ENCODE data around the gene ITGB7. TPM values are rescaled to one million over a fixed set of nuclear protein-coding genes. Genes with fewer than 3 reads are reported as not detected.

Gene ITGB7, protein sequence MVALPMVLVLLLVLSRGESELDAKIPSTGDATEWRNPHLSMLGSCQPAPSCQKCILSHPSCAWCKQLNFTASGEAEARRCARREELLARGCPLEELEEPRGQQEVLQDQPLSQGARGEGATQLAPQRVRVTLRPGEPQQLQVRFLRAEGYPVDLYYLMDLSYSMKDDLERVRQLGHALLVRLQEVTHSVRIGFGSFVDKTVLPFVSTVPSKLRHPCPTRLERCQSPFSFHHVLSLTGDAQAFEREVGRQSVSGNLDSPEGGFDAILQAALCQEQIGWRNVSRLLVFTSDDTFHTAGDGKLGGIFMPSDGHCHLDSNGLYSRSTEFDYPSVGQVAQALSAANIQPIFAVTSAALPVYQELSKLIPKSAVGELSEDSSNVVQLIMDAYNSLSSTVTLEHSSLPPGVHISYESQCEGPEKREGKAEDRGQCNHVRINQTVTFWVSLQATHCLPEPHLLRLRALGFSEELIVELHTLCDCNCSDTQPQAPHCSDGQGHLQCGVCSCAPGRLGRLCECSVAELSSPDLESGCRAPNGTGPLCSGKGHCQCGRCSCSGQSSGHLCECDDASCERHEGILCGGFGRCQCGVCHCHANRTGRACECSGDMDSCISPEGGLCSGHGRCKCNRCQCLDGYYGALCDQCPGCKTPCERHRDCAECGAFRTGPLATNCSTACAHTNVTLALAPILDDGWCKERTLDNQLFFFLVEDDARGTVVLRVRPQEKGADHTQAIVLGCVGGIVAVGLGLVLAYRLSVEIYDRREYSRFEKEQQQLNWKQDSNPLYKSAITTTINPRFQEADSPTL
- not detected in 2 replicates for total RNA-seq

DNA sequence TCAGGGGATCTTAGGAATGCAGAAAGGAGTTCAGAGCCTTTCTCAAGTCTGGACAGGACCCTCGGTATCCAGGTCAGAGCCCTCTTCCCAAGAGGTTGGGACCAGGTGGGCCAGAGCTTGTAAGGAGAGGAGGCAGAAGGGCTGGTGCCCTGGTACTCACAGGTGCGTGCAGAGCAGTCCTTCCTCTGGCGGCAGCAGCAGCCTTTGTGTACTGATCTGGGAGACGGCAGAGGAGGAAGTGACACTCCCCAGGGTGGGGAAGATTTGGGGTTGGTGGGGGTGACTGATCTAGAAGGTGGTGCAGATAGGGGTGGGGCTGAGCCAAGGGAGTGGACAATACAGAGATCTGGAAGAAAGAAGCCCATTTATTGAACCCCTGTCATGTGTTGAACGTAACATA is at the start of gene ITGB7:
TSS of gene ITGB7 (minus strand) at position 210 of the 400 bp plus-strand sequence. CDS start 6,808 bp downstream, outside the sequence.

DNA sequence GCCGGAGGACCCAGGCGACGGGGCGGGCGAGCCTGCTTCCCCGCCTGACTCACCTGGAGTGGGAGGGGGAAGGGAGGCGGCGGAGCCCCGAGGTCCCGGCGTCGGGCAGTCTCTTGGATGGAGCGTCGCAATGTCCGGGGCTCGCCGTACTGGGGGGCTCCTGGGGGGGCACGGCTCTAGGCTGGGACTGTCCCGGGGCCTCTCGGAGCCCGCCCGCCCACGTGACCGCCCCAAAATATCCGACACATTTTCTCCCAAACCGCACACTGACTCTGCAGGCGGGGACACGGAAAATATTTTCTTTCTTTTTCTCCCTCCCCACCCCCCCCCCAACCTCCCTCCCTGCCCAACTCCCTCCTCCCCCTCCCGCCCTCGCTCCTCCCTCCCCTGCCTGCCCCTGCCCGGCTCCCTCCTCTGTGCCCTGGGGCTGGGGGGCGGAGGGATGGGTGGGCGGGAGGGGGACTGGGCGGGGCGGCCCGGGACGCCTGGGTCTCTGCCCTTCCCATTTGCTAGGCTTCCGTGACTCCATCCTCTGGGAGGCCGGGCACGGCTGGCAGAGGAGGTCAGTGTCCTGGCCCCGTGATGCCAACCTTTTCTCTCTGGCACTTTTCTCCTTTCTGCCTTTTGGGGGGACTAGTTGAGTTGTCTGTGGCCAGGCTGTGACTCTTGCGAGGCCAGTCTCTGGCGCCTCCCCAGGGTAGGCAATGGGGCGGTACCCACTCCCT is 25.0 kb upstream of the ITGB7 start, which contains the start of gene RARG:
TSS of gene RARG (minus strand) at position 289 of the 725 bp plus-strand sequence. CDS start 4,664 bp downstream, outside the sequence.

DNA sequence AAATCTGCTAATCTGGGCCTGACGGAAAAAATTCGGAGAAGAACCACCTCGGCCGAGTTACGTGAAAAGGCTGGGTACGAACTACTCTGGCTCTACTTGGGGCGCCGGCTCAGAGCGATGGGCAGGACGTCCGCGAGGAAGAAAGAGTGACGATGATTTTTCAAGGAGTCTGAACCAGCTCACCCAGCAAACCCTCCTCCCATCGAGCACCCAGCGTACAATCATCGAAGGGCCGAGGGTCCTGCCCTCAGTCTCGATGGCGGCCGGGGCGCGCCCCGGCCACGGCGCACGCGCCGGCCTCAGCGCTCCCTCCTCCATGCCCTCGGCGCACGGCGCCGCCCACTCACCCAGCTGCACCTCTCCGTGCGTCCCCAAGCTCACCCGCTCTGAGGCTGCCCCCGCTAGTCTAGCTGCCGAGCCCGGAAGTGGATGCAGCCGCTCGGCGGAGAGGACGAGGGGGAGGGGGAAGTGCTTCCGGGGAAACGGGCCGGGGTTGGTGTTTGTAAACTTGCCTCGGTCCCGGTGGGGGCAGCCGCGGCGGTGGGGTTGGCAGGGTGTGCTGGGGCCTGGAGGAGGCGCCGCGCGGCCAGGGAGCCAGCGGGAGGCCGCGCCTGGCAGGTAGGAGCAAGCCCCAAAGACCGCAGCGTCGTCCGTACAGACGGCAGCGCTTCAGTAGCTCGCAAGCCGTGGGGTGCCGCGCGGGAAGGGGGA is 26.7 kb downstream of the ITGB7 start, which contains the start of the genes CSAD and ZNF740:
TSS of gene CSAD (minus strand) at position 706 of the 711 bp plus-strand sequence. CDS start 7,455 bp downstream, outside the sequence.
TSS of gene ZNF740 (plus strand) at position 503 of the 711 bp plus-strand sequence. CDS start 1,262 bp downstream, outside the sequence.

Other genes with a start within 250 kb of the ITGB7 start
- gene EIF4B, start 200.8 kb downstream of the ITGB7 start, total RNA-seq, result 476 and 883 TPM in 2 replicates
- 44.6 and 127 TPM in 2 replicates for gene TNS2, start 157.2 kb downstream of the ITGB7 start, total RNA-seq
- 9.3 and 25.7 TPM in 2 replicates for gene SPRYD3, start 127.9 kb downstream of the ITGB7 start, total RNA-seq
- gene IGFBP6, start 109.6 kb downstream of the ITGB7 start, total RNA-seq, result 162 and 1,029 TPM in 2 replicates
- 0.48 TPM in 1 of 2 replicates, not detected in the other for gene SOAT2, start 103.8 kb downstream of the ITGB7 start, total RNA-seq
- 7.4 and 9.4 TPM in 2 replicates for gene ZNF740, start 26.5 kb downstream of the ITGB7 start, total RNA-seq
- 1.2 and 7.5 TPM in 2 replicates for gene CSAD, start 26.3 kb downstream of the ITGB7 start, total RNA-seq
- 27.5 and 37.2 TPM in 2 replicates for gene RARG, start 25.0 kb upstream of the ITGB7 start, total RNA-seq
- gene ESPL1, start 61.0 kb upstream of the ITGB7 start, total RNA-seq, result 3.0 and 7.4 TPM in 2 replicates
- gene PFDN5, start 88.3 kb upstream of the ITGB7 start, total RNA-seq, result 447 and 505 TPM in 2 replicates
- gene MYG1, start 92.4 kb upstream of the ITGB7 start, total RNA-seq, result 69.1 and 89.9 TPM in 2 replicates
- gene AAAS, start 114.4 kb upstream of the ITGB7 start, total RNA-seq, result 54.5 and 63.0 TPM in 2 replicates
- under 0.01 TPM in 1 of 2 replicates, not detected in the other for gene SP7, start 129.1 kb upstream of the ITGB7 start, total RNA-seq
- gene SP1, start 172.9 kb upstream of the ITGB7 start, total RNA-seq, result 37.4 and 57.1 TPM in 2 replicates
- not detected in 2 replicates for gene AMHR2, start 216.6 kb upstream of the ITGB7 start, total RNA-seq
- 75.0 and 88.2 TPM in 2 replicates for gene PRR13, start 234.5 kb upstream of the ITGB7 start, total RNA-seq
- gene PCBP2, start 244.9 kb upstream of the ITGB7 start, total RNA-seq, result 198 and 538 TPM in 2 replicates